Adrenal gland (tissue), 12 donors: ENCODE measurements around the gene ASB10. TPM values are rescaled to one million over a fixed set of nuclear protein-coding genes. Genes with fewer than 3 reads are reported as not detected.

Experiments
- DNase-seq, 7 donors: peaks; one replicate each; pipeline ENCODE4 v3.0.0-alpha.2; 2019 to 2020
- H3K27ac ChIP-seq, 5 donors: fragments of 200-600 bp; sonication (generic) in 4 of 5; 1 replicate in 3 of 5; 2 replicates in 2 of 5; pipeline versions ENCODE4 v1.5.1 to v1.8.0; 2016 to 2020; ENCODE audit warnings: mild to moderate bottlenecking in 1 of 5
- H3K27me3 ChIP-seq: fragments of 200-600 bp; 2 replicates; pipeline ENCODE4 v1.8.0; 2021
- H3K36me3 ChIP-seq, 2 donors: fragments of 200-600 bp; replicated peaks in 1 of 2; 1 replicate in 1 of 2; 2 replicates in 1 of 2; pipeline versions ENCODE4 v1.5.1 to v1.8.0; 2018 to 2022
- H3K4me1 ChIP-seq, 2 donors: fragments of 200-600 bp; replicated peaks in 1 of 2; 1 replicate in 1 of 2; 2 replicates in 1 of 2; pipeline versions ENCODE4 v1.5.1 to v1.8.0; 2018 to 2021
- H3K4me3 ChIP-seq, 4 donors: fragments of 200-600 bp; sonication (generic) in 3 of 4; one replicate each; pipeline ENCODE4 v1.5.1; 2016 to 2018
- H3K9me3 ChIP-seq, 3 donors: fragments of 200-600 bp; sonication (generic) in 1 of 3; replicated peaks in 1 of 3; 1 replicate in 2 of 3; 2 replicates in 1 of 3; pipeline versions ENCODE4 v1.5.1 to v1.8.0; 2016 to 2021
- CTCF ChIP-seq, 6 experiments: fragments of 450-650 bp in 4 of 6; fragments of 200-600 bp in 2 of 6; sonication (generic) in 1 of 6; IDR thresholded peaks; 1 replicate in 5 of 6; 2 replicates in 1 of 6; pipeline versions ENCODE4 v1.5.1 to v1.8.0; 2016 to 2021; ENCODE audit warnings: antibody characterized with exemption in 6 of 6, mild to moderate bottlenecking in 2 of 6, moderate library complexity in 1 of 6
- POLR2A ChIP-seq, 2 donors: fragments of 450-650 bp; IDR thresholded peaks; one replicate each; pipeline ENCODE4 v1.6.1; 2017; ENCODE audit warnings: antibody characterized with exemption in 2 of 2, mild to moderate bottlenecking in 2 of 2, moderate library complexity in 1 of 2
- WGBS, 4 donors: extraction: QIAGEN DNeasy Blood & Tissue Kit in 2 of 4; methylation state at CpG; one replicate each; pipeline versions ENCODE4 v1.1.5 to v1.1.7; 2013 to 2017; 5-methylcytosine and 5-hydroxymethylcytosine counted together
- intact Hi-C, 2 donors: fragments of 100-400 bp; cut with DNase I; formaldehyde crosslinking; loops; one replicate each; pipeline versions ENCODE4 v1.14.1 to v1.15.0; 2022 to 2023
- polyA plus RNA-seq, 3 donors: library from polyadenylated mRNA; stranded (reverse); fragments of 200-250 nt in 2 of 3; fragments of 350-450 nt in 1 of 3; fragmentation: Illumina TruSeq in 1 of 3; extraction: RNeasy Lipid Tissue Mini Kit (QIAGEN cat#74804) in 1 of 3; gene quantifications; one replicate each; pipeline ENCODE4 v1.2.3, GENCODE V29; 2013 to 2014
- total RNA-seq, 9 donors: library from RNA; depleted of rRNA in 4 of 9; stranded (reverse); fragments of >200 nt in 4 of 9; fragments of 120-200 nt in 1 of 9; fragmentation: NEBNext Ultra II Directional in 1 of 9; extraction: Animal tissue kit (Norgen Biotek cat#: 25700) in 1 of 9; gene quantifications; one replicate each; pipeline versions ENCODE4 v1.1.0 to v1.2.4, GENCODE V29; 2013 to 2023
- donor health status: healthy with polysubstance abuse.
- donor health status: Bipolar disorder and iron deficiency.
- donor health status: DM: yes; HTN: yes; CAD: no.
- donor health status: DM: no; HTN: no; CAD: no.
- donor health status: DM: no; HTN: no; CAD: no.
- donor health status: DM: yes; HTN: yes; CAD: no.

The ASB10 gene
- total and polyA plus RNA-seq, 12 donors = not detected

GRCh38 chr7:151129117-151129959, 57.7 kb downstream of the ASB10 start:
- WGBS, 4 donors = 89 to 95% (median 92%) methylated on average over 19 to 28 of the region's 28 CpGs
- Histone ChIP-seq H3K27ac (no peak overlapping the region), H3K4me1 (peaks cover 0 to 7% of the 10 kb centered on the region in 2 donors), H3K9me3 (no peaks in the 10 kb centered on the region), H3K27me3 (no peaks in the 10 kb centered on the region), H3K4me3 (no peak overlapping the region), H3K36me3 (peaks cover 0 to 62% of the 10 kb centered on the region in 2 donors)
- intact Hi-C loops = loop anchor here (10.0 kb wide), 1 partner anchor 175 kb away; no protein-coding TSS in a partner anchor
- no peak for DNase-seq
- TF ChIP-seq POLR2A (IDR thresholded peaks at IDR 0.05) (no peak), CTCF (IDR thresholded peaks at IDR 0.05) (no peak)

- no peaks in the 10 kb centered on the region for H3K27me3 ChIP-seq
- WGBS, 4 donors = 74 to 89% (median 85%) methylated on average over 5 to 8 of the region's 8 CpGs
- peaks cover 0 to 62% of the 10 kb centered on the region in 2 donors for H3K36me3 ChIP-seq
- peaks cover 0 to 7% of the 10 kb centered on the region in 2 donors for H3K4me1 ChIP-seq
- DNase-seq = no peak
- H3K27ac ChIP-seq = no peak overlapping the region
- no peak overlapping the region for H3K4me3 ChIP-seq
- intact Hi-C loops = loop anchor here (10.0 kb wide), 1 partner anchor 176 kb away; no protein-coding TSS in a partner anchor
- no peak for TF ChIP-seq CTCF (IDR thresholded peaks at IDR 0.05)
- no peak for TF ChIP-seq POLR2A (IDR thresholded peaks at IDR 0.05)
- no peaks in the 10 kb centered on the region for H3K9me3 ChIP-seq
These were observed 58.3 kb downstream of the ASB10 start for GRCh38 chr7:151128716-151129115.

GRCh38 chr7:151128144-151128543, 58.9 kb downstream of the ASB10 start:
- no peak for DNase-seq
- 82 to 89% (median 87%) methylated on average over 13 to 14 of the region's 14 CpGs for WGBS, 4 donors

More at GRCh38 chr7:151128144-151128543, 58.9 kb downstream of the ASB10 start:
- Histone ChIP-seq H3K4me3 (no peak overlapping the region), H3K9me3 (no peaks in the 10 kb centered on the region), H3K36me3 (peaks cover 0 to 62% of the 10 kb centered on the region in 2 donors), H3K4me1 (peaks cover 0 to 7% of the 10 kb centered on the region in 2 donors), H3K27ac (no peak overlapping the region), H3K27me3 (no peaks in the 10 kb centered on the region)
- intact Hi-C loops = loop anchor here (10.0 kb wide), 1 partner anchor 177 kb away; no protein-coding TSS in a partner anchor
- TF ChIP-seq POLR2A (IDR thresholded peaks at IDR 0.05) (no peak), CTCF (IDR thresholded peaks at IDR 0.05) (no peak)
